ENCODE measurements around the gene HSD3B1. TPM values are rescaled to one million over a fixed set of nuclear protein-coding genes. Genes with fewer than 3 reads are reported as not detected.

Gene HSD3B1
- polyA plus RNA-seq, 1 experiment = not detected

GRCh38 chr1:119488216-119488615, 18.8 kb upstream of the HSD3B1 start:
- no peak for TF ChIP-seq CTCF (IDR thresholded peaks at IDR 0.05; ENCODE audit: low read depth, low read length)

DNA sequence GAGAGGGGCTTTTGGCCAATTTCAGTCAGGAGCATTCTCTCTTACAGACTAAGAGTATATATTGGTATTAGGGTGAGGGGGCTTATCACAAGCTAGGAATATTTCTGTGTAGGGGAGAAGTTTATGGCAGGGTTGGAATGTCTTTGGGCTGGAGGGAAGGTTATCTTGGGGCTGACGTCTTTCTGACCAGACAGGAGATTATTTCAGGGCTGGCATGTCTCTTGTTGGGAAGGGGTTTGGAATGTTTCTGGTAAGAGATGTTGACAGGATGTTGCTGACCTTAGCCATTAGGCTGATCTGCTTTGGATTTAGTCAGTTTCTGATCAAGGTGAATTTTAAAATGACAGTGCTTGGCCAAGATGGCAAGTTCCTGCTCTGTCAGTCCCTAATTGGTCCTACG, 17.8 kb upstream of the HSD3B1 start:
- CTCF ChIA-PET = no interaction called here
- H3K27me3 ChIP-seq (ENCODE audit: control insufficient read depth, insufficient read depth, low read length) = no peaks in the 10 kb centered on the region
- TF ChIP-seq CTCF (IDR thresholded peaks at IDR 0.05; ENCODE audit: low read depth, low read length) = no peak
- H3K4me3 ChIP-seq (ENCODE audit: low read depth, low read length) = no peak overlapping the region
- POLR2A ChIA-PET = no interaction called here
- no peak for DNase-seq (ENCODE audit: low read depth, low spot score)
- no peak overlapping the region for H3K27ac ChIP-seq (ENCODE audit: low read depth, low read length)
- no peaks in the 10 kb centered on the region for H3K9me3 ChIP-seq (ENCODE audit: control insufficient read depth, insufficient read depth, low read length)

More at GRCh38 chr1:119488216-119488615, 18.8 kb upstream of the HSD3B1 start:
- POLR2A ChIA-PET = no interaction called here
- Histone ChIP-seq H3K4me3 (ENCODE audit: low read depth, low read length) (no peak overlapping the region), H3K27me3 (ENCODE audit: control insufficient read depth, insufficient read depth, low read length) (no peaks in the 10 kb centered on the region), H3K9me3 (ENCODE audit: control insufficient read depth, insufficient read depth, low read length) (no peaks in the 10 kb centered on the region), H3K27ac (ENCODE audit: low read depth, low read length) (no peak overlapping the region)
- no peak for DNase-seq (ENCODE audit: low read depth, low spot score)
- CTCF ChIA-PET = no interaction called here

DNA sequence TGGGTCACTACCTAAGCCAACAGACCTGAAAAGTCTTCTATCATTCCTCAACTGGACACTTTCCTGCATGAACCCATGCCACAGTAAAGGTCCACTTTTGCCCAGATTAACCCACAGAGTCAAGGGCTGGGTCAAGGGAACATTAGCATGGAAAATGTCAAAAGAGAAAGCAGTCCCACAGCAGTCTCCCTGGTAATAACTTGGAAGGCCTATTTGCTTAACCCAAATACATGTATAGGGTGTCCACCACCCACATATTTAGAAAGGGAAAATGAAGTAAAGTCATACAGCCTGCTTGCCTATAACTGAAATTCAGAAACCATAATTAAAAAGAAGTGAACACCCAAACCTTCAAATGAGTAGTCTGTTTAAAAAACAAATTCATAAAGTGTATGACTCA, 16.1 kb upstream of the HSD3B1 start:
- no peak overlapping the region for H3K4me3 ChIP-seq (ENCODE audit: low read depth, low read length)
- POLR2A ChIA-PET = no interaction called here

GRCh38 chr1:119492763-119493162, 14.2 kb upstream of the HSD3B1 start:
- Histone ChIP-seq H3K27ac (ENCODE audit: low read depth, low read length) (no peak overlapping the region), H3K4me3 (ENCODE audit: low read depth, low read length) (no peak overlapping the region), H3K27me3 (ENCODE audit: control insufficient read depth, insufficient read depth, low read length) (no peaks in the 10 kb centered on the region), H3K9me3 (ENCODE audit: control insufficient read depth, insufficient read depth, low read length) (no peaks in the 10 kb centered on the region)
- CTCF ChIA-PET = no interaction called here
- no peak for DNase-seq (ENCODE audit: low read depth, low spot score)
- no peak for TF ChIP-seq CTCF (IDR thresholded peaks at IDR 0.05; ENCODE audit: low read depth, low read length)
- POLR2A ChIA-PET = no interaction called here

More for the DNA sequence above, 16.1 kb upstream of the HSD3B1 start:
- CTCF ChIA-PET = no interaction called here
- Histone ChIP-seq H3K27ac (ENCODE audit: low read depth, low read length) (no peak overlapping the region), H3K9me3 (ENCODE audit: control insufficient read depth, insufficient read depth, low read length) (no peaks in the 10 kb centered on the region), H3K27me3 (ENCODE audit: control insufficient read depth, insufficient read depth, low read length) (no peaks in the 10 kb centered on the region)
- DNase-seq (ENCODE audit: low read depth, low spot score) = no peak
- TF ChIP-seq CTCF (IDR thresholded peaks at IDR 0.05; ENCODE audit: low read depth, low read length) = no peak

GRCh38 chr1:119504831-119505230, 2.2 kb upstream of the HSD3B1 start:
- DNase-seq (ENCODE audit: low read depth, low spot score) = no peak
- Histone ChIP-seq H3K27me3 (ENCODE audit: control insufficient read depth, insufficient read depth, low read length) (no peaks in the 10 kb centered on the region), H3K27ac (ENCODE audit: low read depth, low read length) (no peak overlapping the region), H3K9me3 (ENCODE audit: control insufficient read depth, insufficient read depth, low read length) (no peaks in the 10 kb centered on the region), H3K4me3 (ENCODE audit: low read depth, low read length) (no peak overlapping the region)
- ChIA-PET CTCF (no interaction called here), POLR2A (no interaction called here)
- no peak for TF ChIP-seq CTCF (IDR thresholded peaks at IDR 0.05; ENCODE audit: low read depth, low read length)

Measured in AG04450 (cell line).